GM19455 (cell line): ENCODE results near the gene ZNF343.

ENCODE experiments used
- ATAC-seq: cut with Tn5 transposase; IDR thresholded peaks from one replicate; pipeline ENCODE4 v1.9.1; 2021; ENCODE audit not compliant: unreplicated experiment

Gene ZNF343

DNA sequence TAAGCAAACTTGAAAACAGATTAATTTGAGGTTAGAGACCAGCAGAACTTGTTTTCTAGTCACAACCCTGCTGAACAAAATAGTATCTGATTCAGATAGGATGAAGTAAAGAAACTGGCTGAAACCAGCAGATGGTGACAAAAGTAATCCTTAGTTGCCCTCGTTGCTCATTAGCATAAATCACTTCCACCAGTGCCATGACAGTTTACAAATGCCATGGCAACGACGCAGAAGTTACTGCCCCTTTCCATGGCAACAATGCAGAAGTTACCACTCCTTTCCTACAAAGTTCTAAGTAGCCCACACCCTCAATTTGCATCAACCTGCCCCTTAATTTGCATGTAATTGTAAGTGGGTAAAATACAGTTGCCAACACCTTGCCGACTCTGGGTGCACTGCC lies 61.9 kb downstream of the ZNF343 start:
- ATAC-seq, result no peak
